HG03460 (cell line): ENCODE results near the gene ARL17B.
"Not testable (repeated sequence)": the region's sequence is repeated elsewhere in the genome, so short reads cannot be mapped to it uniquely, and the experiment has no call there.

ENCODE experiments used
- ATAC-seq: cut with Tn5 transposase; IDR thresholded peaks from one replicate; pipeline ENCODE4 v1.9.1; 2021; ENCODE audit not compliant: unreplicated experiment

The ARL17B gene

GRCh38 chr17:46361755-46362154 is at the start of gene ARL17B:
ARL17B (minus strand) TSS chr17:46361766; CDS start chr17:46358397, 3,369 bp downstream.
- ATAC-seq, result peak; percentile 96

- not testable (repeated sequence) for ATAC-seq
Observed at GRCh38 chr17:46409864-46410263, 48.3 kb upstream of the ARL17B start.

- ATAC-seq, result not testable (repeated sequence)
Observed at GRCh38 chr17:46407155-46407554, 45.6 kb upstream of the ARL17B start.

GRCh38 chr17:46401033-46401787 is 39.6 kb upstream of the ARL17B start:
- not testable (repeated sequence) for ATAC-seq

- ATAC-seq, result not testable (repeated sequence)
Observed at GRCh38 chr17:46400543-46400942, 39.0 kb upstream of the ARL17B start.

GRCh38 chr17:46399993-46400392 is 38.4 kb upstream of the ARL17B start:
- not testable (repeated sequence) for ATAC-seq

- ATAC-seq, result not testable (repeated sequence)
Observed at GRCh38 chr17:46396292-46396691, 34.7 kb upstream of the ARL17B start.

GRCh38 chr17:46393702-46394101 is 32.1 kb upstream of the ARL17B start:
- ATAC-seq, result not testable (repeated sequence)

GRCh38 chr17:46385491-46385890 is 23.9 kb upstream of the ARL17B start:
- ATAC-seq, result not testable (repeated sequence)

GRCh38 chr17:46383118-46383517 is 21.6 kb upstream of the ARL17B start:
- not testable (repeated sequence) for ATAC-seq

GRCh38 chr17:46373418-46373817 is 11.9 kb upstream of the ARL17B start:
- not testable (repeated sequence) for ATAC-seq

GRCh38 chr17:46372236-46373229 is 11.0 kb upstream of the ARL17B start:
- ATAC-seq, result peak; percentile 69

- not testable (repeated sequence) for ATAC-seq
Observed at GRCh38 chr17:46367520-46367919, 6.0 kb upstream of the ARL17B start.

- peak; percentile 41 for ATAC-seq
Observed at GRCh38 chr17:46361145-46361735, 326 bp downstream of the ARL17B start.

GRCh38 chr17:46353856-46354255 is 7.7 kb downstream of the ARL17B start:
- not testable (repeated sequence) for ATAC-seq

GRCh38 chr17:46349060-46349459 is 12.5 kb downstream of the ARL17B start:
- not testable (repeated sequence) for ATAC-seq

- ATAC-seq, result not testable (repeated sequence)
Observed at GRCh38 chr17:46348345-46348744, 13.2 kb downstream of the ARL17B start.

- not testable (repeated sequence) for ATAC-seq
Observed at GRCh38 chr17:46342131-46342530, 19.4 kb downstream of the ARL17B start.

GRCh38 chr17:46341220-46341619 is 20.3 kb downstream of the ARL17B start:
- ATAC-seq, result not testable (repeated sequence)

- ATAC-seq, result not testable (repeated sequence)
Observed at GRCh38 chr17:46294831-46295230, 66.7 kb downstream of the ARL17B start, which contains the start of gene LRRC37A. LRRC37A (plus strand) TSS chr17:46295131; CDS start chr17:46295134, 3 bp downstream.

GRCh38 chr17:46291618-46292017 is 69.9 kb downstream of the ARL17B start:
- not testable (repeated sequence) for ATAC-seq
